Measurements from ENCODE around the gene RAD51B.
"Not testable (repeated sequence)": the region's sequence is repeated elsewhere in the genome, so short reads cannot be mapped to it uniquely, and the experiment has no call there.

RAD51B gene

GRCh38 chr14:68689511-68689910 lies 869.9 kb downstream of the RAD51B start:
- no peak for DNase-seq

- no peak for DNase-seq
Measured at GRCh38 chr14:68690089-68690958, 870.7 kb downstream of the RAD51B start.

GRCh38 chr14:68691031-68691791 lies 871.6 kb downstream of the RAD51B start:
- DNase-seq: no peak

- DNase-seq: no peak
Measured at GRCh38 chr14:68691792-68692118, 872.2 kb downstream of the RAD51B start.

- DNase-seq: no peak
Measured at GRCh38 chr14:68692216-68692615, 872.6 kb downstream of the RAD51B start.

GRCh38 chr14:68692916-68693771 lies 873.6 kb downstream of the RAD51B start:
- no peak for DNase-seq

- DNase-seq: no peak
Measured at GRCh38 chr14:68693926-68694325, 874.3 kb downstream of the RAD51B start.

GRCh38 chr14:68694516-68695235 lies 875.1 kb downstream of the RAD51B start:
- DNase-seq: no peak

GRCh38 chr14:68695326-68695768 lies 875.8 kb downstream of the RAD51B start:
- no peak for DNase-seq

- no peak for DNase-seq
Measured at GRCh38 chr14:68695856-68696255, 876.3 kb downstream of the RAD51B start.

- no peak for DNase-seq
Measured at GRCh38 chr14:68696266-68696665, 876.7 kb downstream of the RAD51B start.

GRCh38 chr14:68696721-68697495 lies 877.3 kb downstream of the RAD51B start:
- DNase-seq: no peak

- DNase-seq: not testable (repeated sequence)
Measured at GRCh38 chr14:68698773-68699172, 879.2 kb downstream of the RAD51B start.

GRCh38 chr14:68701001-68701741 lies 881.6 kb downstream of the RAD51B start:
- no peak for DNase-seq

- no peak for DNase-seq
Measured at GRCh38 chr14:68702135-68702534, 882.6 kb downstream of the RAD51B start.

GRCh38 chr14:68702578-68702977 lies 883.0 kb downstream of the RAD51B start:
- DNase-seq: no peak

GRCh38 chr14:68703093-68703492 lies 883.5 kb downstream of the RAD51B start:
- DNase-seq: no peak

- no peak for DNase-seq
Measured at GRCh38 chr14:68704736-68705720, 885.4 kb downstream of the RAD51B start.

GRCh38 chr14:68705741-68706283 lies 886.2 kb downstream of the RAD51B start:
- DNase-seq: no peak

All from NCI-H2107 (cell line).